ENCODE data around the gene GPATCH4.

The GPATCH4 gene

GRCh38 chr1:156644640-156645039 lies 43.4 kb upstream of the GPATCH4 start:
- DNase-seq (ENCODE audit: low read depth) = no peak
- no peak for TF ChIP-seq CTCF (IDR thresholded peaks at IDR 0.05; ENCODE audit: low read depth, low read length, missing control alignments)
- no peak overlapping the region for H3K4me3 ChIP-seq (ENCODE audit: low read depth, low read length)

GRCh38 chr1:156644146-156644545 lies 42.9 kb upstream of the GPATCH4 start:
- no peak overlapping the region for H3K4me3 ChIP-seq (ENCODE audit: low read depth, low read length)
- DNase-seq (ENCODE audit: low read depth) = no peak
- no peak for TF ChIP-seq CTCF (IDR thresholded peaks at IDR 0.05; ENCODE audit: low read depth, low read length, missing control alignments)

- DNase-seq (ENCODE audit: low read depth) = no peak
- no peak overlapping the region for H3K4me3 ChIP-seq (ENCODE audit: low read depth, low read length)
- TF ChIP-seq CTCF (IDR thresholded peaks at IDR 0.05; ENCODE audit: low read depth, low read length, missing control alignments) = no peak
Observed at GRCh38 chr1:156643778-156644092, 42.5 kb upstream of the GPATCH4 start.

GRCh38 chr1:156643049-156643777 lies 41.9 kb upstream of the GPATCH4 start:
- no peak overlapping the region for H3K4me3 ChIP-seq (ENCODE audit: low read depth, low read length)
- TF ChIP-seq CTCF (IDR thresholded peaks at IDR 0.05; ENCODE audit: low read depth, low read length, missing control alignments) = no peak
- DNase-seq (ENCODE audit: low read depth) = no peak

GRCh38 chr1:156642265-156643048 lies 41.2 kb upstream of the GPATCH4 start:
- no peak overlapping the region for H3K4me3 ChIP-seq (ENCODE audit: low read depth, low read length)
- TF ChIP-seq CTCF (IDR thresholded peaks at IDR 0.05; ENCODE audit: low read depth, low read length, missing control alignments) = no peak
- DNase-seq (ENCODE audit: low read depth) = no peak

GRCh38 chr1:156641761-156642264 lies 40.5 kb upstream of the GPATCH4 start, which contains the start of gene BCAN:
TSS of gene BCAN (plus strand) at chr1:156642117. CDS start at chr1:156646055, 3,938 bp downstream.
- no peak for DNase-seq (ENCODE audit: low read depth)
- no peak within 1 kb of the TSS for H3K4me3 ChIP-seq (ENCODE audit: low read depth, low read length)
- no peak for TF ChIP-seq CTCF (IDR thresholded peaks at IDR 0.05; ENCODE audit: low read depth, low read length, missing control alignments)
